ENCODE measurements around the gene KCNH6. TPM values are rescaled to one million over a fixed set of nuclear protein-coding genes. Genes with fewer than 3 reads are reported as not detected.

Gene KCNH6
- total RNA-seq, 4 donors from 2014 or later: not detected

- no peak for TF ChIP-seq CTCF (IDR thresholded peaks at IDR 0.05; ENCODE audit: low read depth)
Observed at GRCh38 chr17:63595132-63595531, 72.0 kb downstream of the KCNH6 start.

Small RNA genes lying within 50 kb of the gene (small RNA-seq; reads per million reads assigned to genes)
- gene RNU6-288P: not detected

Other genes with a start within 250 kb of the KCNH6 start
- gene CYB561, start 77.1 kb upstream of the KCNH6 start, total RNA-seq: 10 to 100 TPM; 12.7 to 17.9 (median 14.1) TPM
- 10 to 100 TPM in 3 of 4 donors, 1 to 10 TPM in 1; 5.7 to 95.2 (median 16.8) TPM for gene ACE, start 46.3 kb upstream of the KCNH6 start, total RNA-seq
- 10 to 100 TPM; 17.9 to 32.8 (median 23.9) TPM for gene DCAF7, start 27.1 kb downstream of the KCNH6 start, total RNA-seq
- gene TACO1, start 77.5 kb downstream of the KCNH6 start, total RNA-seq: 10 to 100 TPM; 10.2 to 17.7 (median 14.6) TPM
- 10 to 100 TPM; 37.7 to 80.8 (median 62.0) TPM for gene MAP3K3, start 99.1 kb downstream of the KCNH6 start, total RNA-seq
- gene LIMD2, start 176.8 kb downstream of the KCNH6 start, total RNA-seq: 10 to 100 TPM in 1 of 4 donors, 1 to 10 TPM in 3; 1.3 to 17.8 (median 6.0) TPM
- 10 to 100 TPM; 22.9 to 36.0 (median 31.8) TPM for gene STRADA, start 218.4 kb downstream of the KCNH6 start, total RNA-seq